ENCODE data around the gene LRRC45. TPM values are rescaled to one million over a fixed set of nuclear protein-coding genes. Genes with fewer than 3 reads are reported as not detected.

LRRC45 gene
- total and polyA plus RNA-seq, 2 donors (not counting 1 experiment from before 2014, with no cell fraction given) = 2.3 to 9.9 TPM

DNA sequence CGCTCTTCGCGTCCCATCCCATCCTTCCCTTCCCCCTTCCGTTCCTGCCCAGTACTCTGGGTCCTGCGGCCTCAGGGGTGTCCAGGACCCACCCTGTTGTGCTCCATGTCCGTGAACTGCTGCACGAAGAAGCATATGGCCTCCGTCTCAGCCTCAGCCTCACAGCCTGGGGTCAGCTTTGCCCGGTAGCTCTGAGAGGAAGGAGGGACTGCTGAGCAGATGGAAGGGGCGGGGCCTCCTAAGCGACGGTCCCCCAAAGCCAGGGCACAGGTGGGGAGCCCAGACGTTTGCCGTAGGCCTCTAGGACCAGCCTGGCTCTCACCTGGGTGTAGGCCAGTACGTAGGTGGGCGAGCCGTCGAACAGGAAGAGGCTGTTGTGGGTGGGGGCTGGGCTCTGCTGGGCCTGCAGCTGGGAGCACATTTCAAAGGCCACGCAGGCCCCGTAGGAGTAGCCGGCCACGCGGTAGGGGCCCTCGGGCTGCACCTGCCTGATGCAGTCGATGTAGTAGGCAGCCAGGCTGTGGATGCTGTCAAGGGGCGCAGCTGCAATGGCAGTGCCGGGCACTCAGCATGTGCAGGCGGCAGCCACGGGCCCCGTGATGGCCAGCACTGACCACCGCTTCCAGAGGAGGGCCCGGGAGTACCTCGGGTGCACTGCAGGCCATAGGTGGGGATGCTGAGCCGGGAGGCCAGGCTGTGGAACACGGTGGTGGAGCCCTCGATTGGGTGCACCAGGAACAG lies 57.1 kb downstream of the LRRC45 start:
- TF ChIP-seq, protein P1, sequence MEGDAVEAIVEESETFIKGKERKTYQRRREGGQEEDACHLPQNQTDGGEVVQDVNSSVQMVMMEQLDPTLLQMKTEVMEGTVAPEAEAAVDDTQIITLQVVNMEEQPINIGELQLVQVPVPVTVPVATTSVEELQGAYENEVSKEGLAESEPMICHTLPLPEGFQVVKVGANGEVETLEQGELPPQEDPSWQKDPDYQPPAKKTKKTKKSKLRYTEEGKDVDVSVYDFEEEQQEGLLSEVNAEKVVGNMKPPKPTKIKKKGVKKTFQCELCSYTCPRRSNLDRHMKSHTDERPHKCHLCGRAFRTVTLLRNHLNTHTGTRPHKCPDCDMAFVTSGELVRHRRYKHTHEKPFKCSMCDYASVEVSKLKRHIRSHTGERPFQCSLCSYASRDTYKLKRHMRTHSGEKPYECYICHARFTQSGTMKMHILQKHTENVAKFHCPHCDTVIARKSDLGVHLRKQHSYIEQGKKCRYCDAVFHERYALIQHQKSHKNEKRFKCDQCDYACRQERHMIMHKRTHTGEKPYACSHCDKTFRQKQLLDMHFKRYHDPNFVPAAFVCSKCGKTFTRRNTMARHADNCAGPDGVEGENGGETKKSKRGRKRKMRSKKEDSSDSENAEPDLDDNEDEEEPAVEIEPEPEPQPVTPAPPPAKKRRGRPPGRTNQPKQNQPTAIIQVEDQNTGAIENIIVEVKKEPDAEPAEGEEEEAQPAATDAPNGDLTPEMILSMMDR (conservative IDR thresholded peaks at IDR 0.05 in 1 of 2, IDR thresholded peaks at IDR 0.05 in 1 of 2; ENCODE audit: low read depth in 1 of 2, low read length in 2 of 2) = no peak
- TF ChIP-seq EZH2 (IDR thresholded peaks at IDR 0.05; ENCODE audit: low read length, missing control alignments) = no peak
- Histone ChIP-seq H3K36me3 (ENCODE audit: control insufficient read depth, insufficient read depth, low read length) (peaks cover 45% of the 10 kb centered on the region), H3K9me3 (ENCODE audit: control insufficient read depth, insufficient read depth, low read depth, low read length) (no peaks in the 10 kb centered on the region), H2AFZ (ENCODE audit: low read length) (no peak overlapping the region), H4K20me1 (ENCODE audit: control insufficient read depth, extremely low read depth, insufficient read depth, low read length) (no peaks in the 10 kb centered on the region), H3K4me2 (ENCODE audit: extremely low read depth, insufficient read depth, low read length) (no peak overlapping the region), H3K4me1 (ENCODE audit: control insufficient read depth, extremely low read depth, insufficient read depth, low read length) (no peaks in the 10 kb centered on the region), H3K27me3 (ENCODE audit: control insufficient read depth, insufficient read depth, low read length) (no peaks in the 10 kb centered on the region), H3K4me3 (replicated peaks in 1 of 4; ENCODE audit: control extremely low read depth in 1 of 4, insufficient read depth in 1 of 4, low read depth in 3 of 4, low read length in 4 of 4) (no peak overlapping the region), H3K27ac (ENCODE audit: insufficient read depth, low read length) (no peak overlapping the region), H3K79me2 (ENCODE audit: control insufficient read depth, insufficient read depth, low read length) (no peaks in the 10 kb centered on the region), H3K9ac (ENCODE audit: insufficient read depth, low read length) (no peak overlapping the region)
- no peak for DNase-seq (ENCODE audit: low read depth in 2 of 2)

Other genes starting within 250 kb of the LRRC45 start
- gene GCGR, start 219.2 kb upstream of the LRRC45 start, total RNA-seq = not detected in 2 replicates
- not detected in 2 replicates for gene GCGR, start 219.2 kb upstream of the LRRC45 start, polyA plus RNA-seq
- gene MCRIP1, start 190.0 kb upstream of the LRRC45 start, total RNA-seq = 108 and 118 TPM in 2 replicates
- gene MCRIP1, start 190.0 kb upstream of the LRRC45 start, polyA plus RNA-seq = 37.5 and 37.6 TPM in 2 replicates
- gene PPP1R27, start 188.3 kb upstream of the LRRC45 start, total RNA-seq = under 0.01 TPM in 1 of 2 replicates, not detected in the other
- gene PPP1R27, start 188.3 kb upstream of the LRRC45 start, polyA plus RNA-seq = not detected in 2 replicates
- 633 and 1,034 TPM in 2 replicates for gene P4HB, start 162.8 kb upstream of the LRRC45 start, total RNA-seq
- gene P4HB, start 162.8 kb upstream of the LRRC45 start, polyA plus RNA-seq = 106 and 109 TPM in 2 replicates
- 61.6 and 95.0 TPM in 2 replicates for gene ARHGDIA, start 152.0 kb upstream of the LRRC45 start, total RNA-seq
- 164 and 254 TPM in 2 replicates for gene ARHGDIA, start 152.0 kb upstream of the LRRC45 start, polyA plus RNA-seq
- gene ALYREF, start 131.7 kb upstream of the LRRC45 start, total RNA-seq = 77.3 and 82.2 TPM in 2 replicates
- gene ALYREF, start 131.7 kb upstream of the LRRC45 start, polyA plus RNA-seq = 41.6 and 81.5 TPM in 2 replicates
- 144 and 175 TPM in 2 replicates for gene ANAPC11, start 131.6 kb upstream of the LRRC45 start, total RNA-seq
- gene ANAPC11, start 131.6 kb upstream of the LRRC45 start, polyA plus RNA-seq = 223 and 269 TPM in 2 replicates
- 0.51 and 0.83 TPM in 2 replicates for gene NPB, start 121.1 kb upstream of the LRRC45 start, total RNA-seq
- gene NPB, start 121.1 kb upstream of the LRRC45 start, polyA plus RNA-seq = 0.19 and 0.31 TPM in 2 replicates
- 31.6 and 65.6 TPM in 2 replicates for gene PCYT2, start 111.9 kb upstream of the LRRC45 start, total RNA-seq
- gene PCYT2, start 111.9 kb upstream of the LRRC45 start, polyA plus RNA-seq = 46.0 and 61.1 TPM in 2 replicates
- 14.9 and 18.7 TPM in 2 replicates for gene SIRT7, start 105.1 kb upstream of the LRRC45 start, total RNA-seq
- 3.3 and 4.4 TPM in 2 replicates for gene SIRT7, start 105.1 kb upstream of the LRRC45 start, polyA plus RNA-seq
- 18.0 and 20.6 TPM in 2 replicates for gene MAFG, start 95.6 kb upstream of the LRRC45 start, total RNA-seq
- 11.0 and 11.3 TPM in 2 replicates for gene MAFG, start 95.6 kb upstream of the LRRC45 start, polyA plus RNA-seq
- 73.7 and 102 TPM in 2 replicates for gene PYCR1, start 86.0 kb upstream of the LRRC45 start, total RNA-seq
- gene PYCR1, start 86.0 kb upstream of the LRRC45 start, polyA plus RNA-seq = 34.2 and 56.8 TPM in 2 replicates
- not detected in 2 replicates for gene MYADML2, start 76.1 kb upstream of the LRRC45 start, total RNA-seq
- not detected in 2 replicates for gene MYADML2, start 76.1 kb upstream of the LRRC45 start, polyA plus RNA-seq
- gene NOTUM, start 62.1 kb upstream of the LRRC45 start, total RNA-seq = 0.50 and 0.51 TPM in 2 replicates
- 0.02 TPM in 2 replicates for gene NOTUM, start 62.1 kb upstream of the LRRC45 start, polyA plus RNA-seq
- gene ASPSCR1, start 45.7 kb upstream of the LRRC45 start, total RNA-seq = 22.3 and 35.7 TPM in 2 replicates
- 6.3 and 8.3 TPM in 2 replicates for gene ASPSCR1, start 45.7 kb upstream of the LRRC45 start, polyA plus RNA-seq
- gene CENPX, start 427 bp upstream of the LRRC45 start, total RNA-seq = 15.2 and 30.4 TPM in 2 replicates
- gene CENPX, start 427 bp upstream of the LRRC45 start, polyA plus RNA-seq = 29.2 and 51.3 TPM in 2 replicates
- gene RAC3, start 8.4 kb downstream of the LRRC45 start, total RNA-seq = 5.6 and 6.6 TPM in 2 replicates
- gene RAC3, start 8.4 kb downstream of the LRRC45 start, polyA plus RNA-seq = 4.3 and 4.7 TPM in 2 replicates
- gene DCXR, start 14.4 kb downstream of the LRRC45 start, total RNA-seq = 38.3 and 43.6 TPM in 2 replicates
- 34.8 and 75.3 TPM in 2 replicates for gene DCXR, start 14.4 kb downstream of the LRRC45 start, polyA plus RNA-seq
- 38.5 and 48.9 TPM in 2 replicates for gene RFNG, start 28.5 kb downstream of the LRRC45 start, total RNA-seq
- gene RFNG, start 28.5 kb downstream of the LRRC45 start, polyA plus RNA-seq = 14.1 and 14.5 TPM in 2 replicates
- gene GPS1, start 28.6 kb downstream of the LRRC45 start, total RNA-seq = 67.0 and 76.6 TPM in 2 replicates
- gene GPS1, start 28.6 kb downstream of the LRRC45 start, polyA plus RNA-seq = 53.3 and 86.1 TPM in 2 replicates
- 41.0 and 46.2 TPM in 2 replicates for gene DUS1L, start 42.5 kb downstream of the LRRC45 start, total RNA-seq
- gene DUS1L, start 42.5 kb downstream of the LRRC45 start, polyA plus RNA-seq = 24.6 and 40.9 TPM in 2 replicates
- gene FASN, start 74.9 kb downstream of the LRRC45 start, total RNA-seq = 85.0 and 242 TPM in 2 replicates
- gene FASN, start 74.9 kb downstream of the LRRC45 start, polyA plus RNA-seq = 36.8 and 84.2 TPM in 2 replicates
- gene CCDC57, start 189.5 kb downstream of the LRRC45 start, total RNA-seq = 8.2 and 10.1 TPM in 2 replicates
- gene CCDC57, start 189.5 kb downstream of the LRRC45 start, polyA plus RNA-seq = 4.3 and 7.1 TPM in 2 replicates
- 99.4 and 107 TPM in 2 replicates for gene SLC16A3, start 205.7 kb downstream of the LRRC45 start, total RNA-seq
- gene SLC16A3, start 205.7 kb downstream of the LRRC45 start, polyA plus RNA-seq = 36.0 and 71.0 TPM in 2 replicates